Neuron (in vitro differentiated cells): ENCODE measurements around the gene MAP3K5.

Source experiments
- H2AFZ ChIP-seq: one replicate; pipeline ENCODE4 v1.6.1; 2013; ENCODE audit warnings: low read depth, mild to moderate bottlenecking, inconsistent platforms, low read length, moderate library complexity
- H3K27me3 ChIP-seq: one replicate; pipeline ENCODE4 v1.6.1; 2013; ENCODE audit warnings: low read length; ENCODE audit not compliant: insufficient read depth
- H3K36me3 ChIP-seq: one replicate; pipeline ENCODE4 v1.6.1; 2013; ENCODE audit warnings: low read length; ENCODE audit not compliant: insufficient read depth
- H3K4me1 ChIP-seq: one replicate; pipeline ENCODE4 v1.6.1; 2013; ENCODE audit warnings: low read length; ENCODE audit not compliant: insufficient read depth
- H3K4me3 ChIP-seq: 2 replicates; pipeline ENCODE4 v1.5.1; 2013; ENCODE audit warnings: mild to moderate bottlenecking, low read length, moderate library complexity
- H3K9me3 ChIP-seq: one replicate; pipeline ENCODE4 v1.6.1; 2013; ENCODE audit warnings: low read length

MAP3K5 gene

GRCh38 chr6:136788069-136788902 is 4.0 kb downstream of the MAP3K5 start:
- Histone ChIP-seq H3K4me1 (peaks cover 6% of the 10 kb centered on the region), H3K4me3 (no peak overlapping the region)

GRCh38 chr6:136787726-136788068 is 4.6 kb downstream of the MAP3K5 start:
- H3K4me3 ChIP-seq: no peak overlapping the region
- H3K4me1 ChIP-seq: peaks cover 4% of the 10 kb centered on the region
- H3K27me3 ChIP-seq: peaks cover 47% of the 10 kb centered on the region
- no peak overlapping the region for H2AFZ ChIP-seq
- H3K9me3 ChIP-seq: no peaks in the 10 kb centered on the region
- H3K36me3 ChIP-seq: no peaks in the 10 kb centered on the region

More at GRCh38 chr6:136788069-136788902, 4.0 kb downstream of the MAP3K5 start:
- Histone ChIP-seq H3K27me3 (peaks cover 50% of the 10 kb centered on the region), H3K36me3 (no peaks in the 10 kb centered on the region), H3K9me3 (no peaks in the 10 kb centered on the region), H2AFZ (no peak overlapping the region)

GRCh38 chr6:136786658-136787057 is 5.6 kb downstream of the MAP3K5 start:
- no peaks in the 10 kb centered on the region for H3K4me1 ChIP-seq
- H3K27me3 ChIP-seq: peaks cover 42% of the 10 kb centered on the region
- no peaks in the 10 kb centered on the region for H3K9me3 ChIP-seq
- H3K4me3 ChIP-seq: no peak overlapping the region
- H3K36me3 ChIP-seq: no peaks in the 10 kb centered on the region
- no peak overlapping the region for H2AFZ ChIP-seq

- H3K4me3 ChIP-seq: no peak overlapping the region
- H3K36me3 ChIP-seq: no peaks in the 10 kb centered on the region
- no peaks in the 10 kb centered on the region for H3K4me1 ChIP-seq
- peaks cover 30% of the 10 kb centered on the region for H3K27me3 ChIP-seq
- H2AFZ ChIP-seq: no peak overlapping the region
- no peaks in the 10 kb centered on the region for H3K9me3 ChIP-seq
These were observed 7.1 kb downstream of the MAP3K5 start for GRCh38 chr6:136784910-136785746.

- H3K4me1 ChIP-seq: no peaks in the 10 kb centered on the region
- H3K27me3 ChIP-seq: peaks cover 24% of the 10 kb centered on the region
- H3K9me3 ChIP-seq: no peaks in the 10 kb centered on the region
- H3K36me3 ChIP-seq: no peaks in the 10 kb centered on the region
- no peak overlapping the region for H2AFZ ChIP-seq
- no peak overlapping the region for H3K4me3 ChIP-seq
These were observed 8.0 kb downstream of the MAP3K5 start for GRCh38 chr6:136784271-136784664.

GRCh38 chr6:136783495-136784270 is 8.6 kb downstream of the MAP3K5 start:
- Histone ChIP-seq H3K36me3 (no peaks in the 10 kb centered on the region), H2AFZ (no peak overlapping the region), H3K27me3 (peaks cover 21% of the 10 kb centered on the region), H3K9me3 (no peaks in the 10 kb centered on the region), H3K4me1 (no peaks in the 10 kb centered on the region), H3K4me3 (no peak overlapping the region)

- Histone ChIP-seq H3K9me3 (no peaks in the 10 kb centered on the region), H3K27me3 (peaks cover 15% of the 10 kb centered on the region), H3K4me1 (no peaks in the 10 kb centered on the region), H3K4me3 (no peak overlapping the region), H2AFZ (no peak overlapping the region), H3K36me3 (no peaks in the 10 kb centered on the region)
These were observed 9.3 kb downstream of the MAP3K5 start for GRCh38 chr6:136783021-136783420.

GRCh38 chr6:136782021-136782770 is 10.1 kb downstream of the MAP3K5 start:
- Histone ChIP-seq H3K4me3 (no peak overlapping the region), H3K36me3 (no peaks in the 10 kb centered on the region), H3K9me3 (no peaks in the 10 kb centered on the region), H3K27me3 (peaks cover 10% of the 10 kb centered on the region), H3K4me1 (no peaks in the 10 kb centered on the region), H2AFZ (no peak overlapping the region)

GRCh38 chr6:136780972-136781371 is 11.3 kb downstream of the MAP3K5 start:
- peaks cover 10% of the 10 kb centered on the region for H3K27me3 ChIP-seq
- no peak overlapping the region for H3K4me3 ChIP-seq
- H2AFZ ChIP-seq: no peak overlapping the region
- no peaks in the 10 kb centered on the region for H3K4me1 ChIP-seq
- H3K9me3 ChIP-seq: no peaks in the 10 kb centered on the region
- H3K36me3 ChIP-seq: no peaks in the 10 kb centered on the region

GRCh38 chr6:136779682-136780081 is 12.6 kb downstream of the MAP3K5 start:
- Histone ChIP-seq H2AFZ (no peak overlapping the region), H3K4me3 (no peak overlapping the region), H3K27me3 (peaks cover 5% of the 10 kb centered on the region)

GRCh38 chr6:136777651-136778050 is 14.6 kb downstream of the MAP3K5 start:
- Histone ChIP-seq H3K36me3 (no peaks in the 10 kb centered on the region), H2AFZ (no peak overlapping the region), H3K4me1 (no peaks in the 10 kb centered on the region)

More at GRCh38 chr6:136779682-136780081, 12.6 kb downstream of the MAP3K5 start:
- no peaks in the 10 kb centered on the region for H3K36me3 ChIP-seq
- H3K9me3 ChIP-seq: no peaks in the 10 kb centered on the region
- H3K4me1 ChIP-seq: no peaks in the 10 kb centered on the region

GRCh38 chr6:136775548-136775947 is 16.7 kb downstream of the MAP3K5 start:
- H3K36me3 ChIP-seq: no peaks in the 10 kb centered on the region
- no peak overlapping the region for H2AFZ ChIP-seq
- no peaks in the 10 kb centered on the region for H3K27me3 ChIP-seq
- no peak overlapping the region for H3K4me3 ChIP-seq
- H3K9me3 ChIP-seq: no peaks in the 10 kb centered on the region
- no peaks in the 10 kb centered on the region for H3K4me1 ChIP-seq

More at GRCh38 chr6:136777651-136778050, 14.6 kb downstream of the MAP3K5 start:
- H3K9me3 ChIP-seq: no peaks in the 10 kb centered on the region
- no peak overlapping the region for H3K4me3 ChIP-seq
- H3K27me3 ChIP-seq: peaks cover 2% of the 10 kb centered on the region
